ENCODE measurements around the gene VIPR2. TPM values are rescaled to one million over a fixed set of nuclear protein-coding genes. Genes with fewer than 3 reads are reported as not detected.

The VIPR2 gene
- total and polyA plus RNA-seq, 2 donors from 2014 or later = 0.91 to 1.3 TPM

DNA sequence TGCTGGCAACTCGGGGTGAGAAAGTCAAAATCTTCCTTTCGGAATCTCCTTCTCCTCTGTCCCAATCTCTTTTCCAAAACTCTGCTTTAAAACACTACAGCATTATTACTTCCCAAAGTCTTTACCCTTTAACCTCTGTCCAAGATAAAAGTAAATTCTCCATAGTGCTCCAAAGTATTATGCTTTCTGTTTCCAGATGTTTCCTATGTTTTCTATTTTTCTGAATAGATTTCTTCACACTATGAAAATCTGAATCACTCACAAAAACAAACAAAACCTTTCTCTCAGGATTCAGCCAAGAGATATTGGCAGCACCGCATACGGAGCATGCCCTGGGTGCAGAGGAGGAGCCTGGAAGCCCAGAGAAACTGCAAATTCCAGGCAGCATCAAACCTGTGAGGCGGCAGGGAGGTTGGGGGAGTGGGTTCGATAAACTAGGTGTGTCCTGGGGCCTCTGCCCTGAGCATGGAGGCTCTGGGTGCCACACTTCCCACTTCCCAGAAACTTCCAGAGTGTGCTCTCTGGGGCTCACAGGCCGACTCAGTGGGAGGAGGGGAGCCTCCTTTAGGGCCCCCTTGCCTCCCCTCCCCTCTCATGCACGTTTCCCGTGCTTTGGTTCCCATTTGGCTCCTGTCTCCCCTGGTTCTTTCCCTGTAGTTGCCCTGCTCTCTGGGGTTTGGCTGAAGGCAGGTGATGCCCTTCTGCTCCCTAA is 35.6 kb downstream of the VIPR2 start:
- Histone ChIP-seq H3K9me3 (ENCODE audit: control insufficient read depth in 2 of 3, insufficient read depth in 1 of 3, low read length in 3 of 3) (no peaks in the 10 kb centered on the region), H3K4me3 (ENCODE audit: low read length in 3 of 3) (no peak overlapping the region), H3K27me3 (ENCODE audit: control insufficient read depth, insufficient read depth, low read length) (no peaks in the 10 kb centered on the region), H3K4me1 (ENCODE audit: control insufficient read depth in 2 of 3, insufficient read depth in 2 of 3, low read depth in 1 of 3, low read length in 3 of 3) (no peaks in the 10 kb centered on the region), H3K36me3 (ENCODE audit: control insufficient read depth in 2 of 3, insufficient read depth in 3 of 3, low read length in 3 of 3) (no peaks in the 10 kb centered on the region), H3K27ac (ENCODE audit: low read depth in 2 of 2, low read length in 2 of 2) (no peak overlapping the region), H3K9ac (ENCODE audit: low read length in 3 of 3) (no peak overlapping the region)
- FAIRE-seq (no peak), DNase-seq (peak in 1 of 5 donors; percentile 21)
- TF ChIP-seq, protein P1, sequence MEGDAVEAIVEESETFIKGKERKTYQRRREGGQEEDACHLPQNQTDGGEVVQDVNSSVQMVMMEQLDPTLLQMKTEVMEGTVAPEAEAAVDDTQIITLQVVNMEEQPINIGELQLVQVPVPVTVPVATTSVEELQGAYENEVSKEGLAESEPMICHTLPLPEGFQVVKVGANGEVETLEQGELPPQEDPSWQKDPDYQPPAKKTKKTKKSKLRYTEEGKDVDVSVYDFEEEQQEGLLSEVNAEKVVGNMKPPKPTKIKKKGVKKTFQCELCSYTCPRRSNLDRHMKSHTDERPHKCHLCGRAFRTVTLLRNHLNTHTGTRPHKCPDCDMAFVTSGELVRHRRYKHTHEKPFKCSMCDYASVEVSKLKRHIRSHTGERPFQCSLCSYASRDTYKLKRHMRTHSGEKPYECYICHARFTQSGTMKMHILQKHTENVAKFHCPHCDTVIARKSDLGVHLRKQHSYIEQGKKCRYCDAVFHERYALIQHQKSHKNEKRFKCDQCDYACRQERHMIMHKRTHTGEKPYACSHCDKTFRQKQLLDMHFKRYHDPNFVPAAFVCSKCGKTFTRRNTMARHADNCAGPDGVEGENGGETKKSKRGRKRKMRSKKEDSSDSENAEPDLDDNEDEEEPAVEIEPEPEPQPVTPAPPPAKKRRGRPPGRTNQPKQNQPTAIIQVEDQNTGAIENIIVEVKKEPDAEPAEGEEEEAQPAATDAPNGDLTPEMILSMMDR (IDR thresholded peaks at IDR 0.05; ENCODE audit: borderline replicate concordance, extremely low read depth, insufficient read depth) = no peak
- intact Hi-C loops (cut with DNase I) = no loop called here

DNA sequence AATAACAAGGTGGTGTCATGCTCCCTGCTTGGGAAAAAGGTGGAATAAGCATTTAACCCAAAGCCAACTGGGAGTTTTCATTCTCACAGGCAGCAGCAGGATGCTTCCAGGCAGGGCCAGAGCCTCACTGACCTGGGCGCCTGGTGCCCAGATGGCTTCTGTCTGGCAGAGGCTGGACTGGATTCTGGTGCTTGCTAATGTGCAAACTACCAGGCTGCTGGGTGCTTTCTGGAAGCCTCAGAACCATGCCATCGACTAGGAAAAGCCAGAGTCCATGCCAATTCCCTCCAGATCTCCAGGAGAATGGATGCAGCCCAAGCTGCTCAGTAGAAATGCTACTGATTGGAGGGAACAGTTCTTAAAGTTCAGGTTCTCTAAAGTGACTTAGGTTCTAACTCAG is 36.2 kb downstream of the VIPR2 start:
- Histone ChIP-seq H3K4me1 (ENCODE audit: control insufficient read depth in 2 of 3, insufficient read depth in 2 of 3, low read depth in 1 of 3, low read length in 3 of 3) (no peaks in the 10 kb centered on the region), H3K27me3 (ENCODE audit: control insufficient read depth, insufficient read depth, low read length) (no peaks in the 10 kb centered on the region), H3K4me3 (ENCODE audit: low read length in 3 of 3) (no peak overlapping the region), H3K27ac (ENCODE audit: low read depth in 2 of 2, low read length in 2 of 2) (no peak overlapping the region), H3K9me3 (ENCODE audit: control insufficient read depth in 2 of 3, insufficient read depth in 1 of 3, low read length in 3 of 3) (no peaks in the 10 kb centered on the region), H3K9ac (ENCODE audit: low read length in 3 of 3) (no peak overlapping the region), H3K36me3 (ENCODE audit: control insufficient read depth in 2 of 3, insufficient read depth in 3 of 3, low read length in 3 of 3) (no peaks in the 10 kb centered on the region)
- intact Hi-C loops (cut with DNase I) = no loop called here
- DNase-seq = no peak
- TF ChIP-seq, protein P1 (IDR thresholded peaks at IDR 0.05; ENCODE audit: borderline replicate concordance, extremely low read depth, insufficient read depth) = no peak
- no peak for FAIRE-seq

DNA sequence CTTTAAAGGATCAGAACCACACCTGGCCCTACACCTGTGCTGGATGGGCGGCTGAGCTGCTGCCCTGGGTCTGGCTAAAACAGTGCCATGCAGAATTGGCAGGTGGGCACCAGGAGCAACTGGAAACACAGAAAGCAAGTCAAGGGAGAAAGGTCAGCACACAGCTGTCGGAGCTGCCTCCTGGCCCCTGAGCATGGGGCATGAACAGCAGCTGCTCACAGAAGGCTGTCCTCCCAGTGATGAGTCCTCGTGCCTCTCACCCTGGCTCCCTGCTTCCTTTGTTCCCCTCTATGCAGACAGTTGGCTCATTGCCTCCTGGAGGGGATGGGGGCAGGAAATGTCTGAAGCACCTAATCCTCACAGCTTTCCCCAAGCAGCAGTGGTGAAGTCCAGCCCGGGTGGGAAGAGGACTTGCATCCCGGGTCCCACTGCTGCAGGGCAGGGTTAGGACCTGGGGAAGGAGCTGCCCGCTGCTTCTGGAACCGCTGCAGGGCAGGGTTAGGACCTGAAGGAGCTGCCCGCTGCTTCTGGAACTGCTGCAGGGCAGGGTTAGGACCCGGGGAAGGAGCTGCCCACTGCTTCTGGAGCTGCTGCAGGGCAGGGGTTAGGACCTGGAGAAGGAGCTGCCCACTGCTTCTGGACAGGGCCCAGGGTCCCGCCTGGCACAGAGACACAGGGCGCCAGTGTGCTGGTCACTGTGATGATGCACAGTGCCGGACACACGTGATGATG is 37.3 kb downstream of the VIPR2 start:
- no peaks in the 10 kb centered on the region for H3K4me1 ChIP-seq (ENCODE audit: control insufficient read depth in 2 of 3, insufficient read depth in 2 of 3, low read depth in 1 of 3, low read length in 3 of 3)
- no peak overlapping the region for H3K27ac ChIP-seq (ENCODE audit: low read depth in 2 of 2, low read length in 2 of 2)
- TF ChIP-seq, protein P1 (IDR thresholded peaks at IDR 0.05; ENCODE audit: borderline replicate concordance, extremely low read depth, insufficient read depth) = no peak
- intact Hi-C loops (cut with DNase I) = no loop called here
- H3K9ac ChIP-seq (ENCODE audit: low read length in 3 of 3) = no peak overlapping the region
- no peaks in the 10 kb centered on the region for H3K9me3 ChIP-seq (ENCODE audit: control insufficient read depth in 2 of 3, insufficient read depth in 1 of 3, low read length in 3 of 3)
- no peaks in the 10 kb centered on the region for H3K36me3 ChIP-seq (ENCODE audit: control insufficient read depth in 2 of 3, insufficient read depth in 3 of 3, low read length in 3 of 3)
- FAIRE-seq = no peak
- H3K4me3 ChIP-seq (ENCODE audit: low read length in 3 of 3) = no peak overlapping the region
- H3K27me3 ChIP-seq (ENCODE audit: control insufficient read depth, insufficient read depth, low read length) = no peaks in the 10 kb centered on the region
- DNase-seq = peak in 1 of 5 donors; percentile 39

Measured in kidney (tissue), 14 donors.